K562 (cell line): ENCODE measurements around the gene PEDS1. TPM values are rescaled to one million over a fixed set of nuclear protein-coding genes. Genes with fewer than 3 reads are reported as not detected.

Source experiments
- HCFC1 ChIP-seq: IDR thresholded peaks from 2 replicates; pipeline ENCODE4 v1.6.1; 2012; ENCODE audit warnings: low read depth, low read length, improper control_type of control experiment
- KLF10 ChIP-seq: fragments of 250-450 bp; sonication (Bioruptor Pico); IDR thresholded peaks from 2 replicates; pipeline ENCODE4 v1.6.1; 2021; ENCODE audit warnings: matching md5 sums
- MIER1 ChIP-seq: fragments of 450-650 bp; IDR thresholded peaks from 2 replicates; pipeline ENCODE4 v1.6.1; 2016; ENCODE audit warnings: antibody characterized with exemption, mild to moderate bottlenecking, low read depth
- PHF20 ChIP-seq: fragments of 450-650 bp; IDR thresholded peaks from 2 replicates; pipeline ENCODE4 v1.6.1; 2018; ENCODE audit not compliant: partially characterized antibody
- PTRF ChIP-seq: fragments of 450-650 bp; IDR thresholded peaks from 2 replicates; pipeline ENCODE4 v1.6.1; 2016; ENCODE audit warnings: mild to moderate bottlenecking, missing genetic modification characterization, missing compliant biosample characterization
- RNF2 ChIP-seq: sonication (generic); IDR thresholded peaks from 2 replicates; pipeline ENCODE4 v1.6.1; 2016
- SREBF2 ChIP-seq: sonication (generic); formaldehyde crosslinking; IDR thresholded peaks from 2 replicates; pipeline ENCODE4 v1.4.0; 2020; ENCODE audit warnings: mild to moderate bottlenecking, missing genetic modification reagents
- TCF7L2 ChIP-seq: fragments of 150-350 bp; IDR thresholded peaks from 2 replicates; pipeline ENCODE4 v1.6.1; 2016; ENCODE audit warnings: low read depth, mild to moderate bottlenecking, low read length, moderate library complexity
- ZNF121 ChIP-seq: sonication (generic); formaldehyde crosslinking; conservative IDR thresholded peaks from 2 replicates; pipeline ENCODE4 v1.8.0; 2022; ENCODE audit warnings: missing genetic modification reagents
- ZNF75A ChIP-seq: fragments of 450-650 bp; formaldehyde crosslinking; IDR thresholded peaks from 2 replicates; pipeline ENCODE4 v1.4.0; 2020; ENCODE audit warnings: mild to moderate bottlenecking
- polyA plus RNA-seq, 8 experiments: library from polyadenylated mRNA; depleted of rRNA in 4 of 8; stranded (reverse) in 5 of 8; unstranded in 3 of 8; fragments of >200 nt; fragmentation: Nextera tagmentation in 2 of 8; fragmentation: Illumina TruSeq in 1 of 8; extraction: Ambion mirVana in 2 of 8; extraction: Trizol in 1 of 8; gene quantifications; 2 replicates each; pipeline versions ENCODE4 v1.2.1 to v1.2.3, GENCODE V29; 2011 to 2014; ENCODE audit warnings: inconsistent platforms in 1 of 8, missing spikeins in 1 of 8
- total RNA-seq, 7 experiments: library from RNA; depleted of rRNA in 6 of 7; stranded (reverse); fragments of >200 nt in 6 of 7; fragmentation: Illumina TruSeq in 2 of 7; extraction: Trizol in 2 of 7; gene quantifications; 2 replicates each; pipeline versions ENCODE4 v1.2.1 to v1.2.3, GENCODE V29; 2011 to 2021; ENCODE audit warnings: low replicate concordance in 1 of 7
- TF ChIP-seq, protein P1 (sequence below): fragments of 250-450 bp; sonication (Bioruptor Pico); IDR thresholded peaks from 2 replicates; pipeline ENCODE4 v1.4.0; 2020; ENCODE audit warnings: mild to moderate bottlenecking, moderate library complexity
- TF ChIP-seq, protein P2 (sequence below): fragments of 450-650 bp; IDR thresholded peaks from 2 replicates; pipeline ENCODE4 v1.6.1; 2016; ENCODE audit warnings: missing biosample characterization, missing genetic modification characterization
- TF ChIP-seq, protein P3 (sequence below): fragments of 250-450 bp; sonication (Bioruptor Pico); IDR thresholded peaks from 2 replicates; pipeline ENCODE4 v1.5.0; 2022; ENCODE audit warnings: mild to moderate bottlenecking
- TF ChIP-seq, protein P4 (sequence below), 2 experiments: fragments of 450-650 bp in 1 of 2; sonication (generic) in 1 of 2; formaldehyde crosslinking; conservative IDR thresholded peaks; 2 replicates each; pipeline versions ENCODE4 v1.4.0 to v1.8.1; 2020 to 2022; ENCODE audit warnings: mild to moderate bottlenecking in 1 of 2, missing genetic modification reagents in 1 of 2
- TF ChIP-seq, protein P5 (sequence below): sonication (generic); formaldehyde crosslinking; IDR thresholded peaks from 2 replicates; pipeline ENCODE4 v1.8.1; 2022; ENCODE audit warnings: missing genetic modification reagents
- TF ChIP-seq, protein P6 (sequence below): fragments of 250-450 bp; sonication (Bioruptor Pico); IDR thresholded peaks from 2 replicates; pipeline ENCODE4 v1.8.0; 2022; ENCODE audit warnings: inconsistent platforms, mild to moderate bottlenecking, moderate library complexity, borderline replicate concordance
- TF ChIP-seq, protein P7 (sequence below): conservative IDR thresholded peaks from 2 replicates; pipeline ENCODE4 v1.6.1; 2011; ENCODE audit warnings: low read depth, mild to moderate bottlenecking, low read length; ENCODE audit not compliant: control insufficient read depth

PEDS1 gene
- total and polyA plus RNA-seq, 9 of the 15 experiments (the other 6 are each of a cell fraction or from before 2014, with no cell fraction given), result 2.9 to 38.5 (median 24.2) TPM

DNA sequence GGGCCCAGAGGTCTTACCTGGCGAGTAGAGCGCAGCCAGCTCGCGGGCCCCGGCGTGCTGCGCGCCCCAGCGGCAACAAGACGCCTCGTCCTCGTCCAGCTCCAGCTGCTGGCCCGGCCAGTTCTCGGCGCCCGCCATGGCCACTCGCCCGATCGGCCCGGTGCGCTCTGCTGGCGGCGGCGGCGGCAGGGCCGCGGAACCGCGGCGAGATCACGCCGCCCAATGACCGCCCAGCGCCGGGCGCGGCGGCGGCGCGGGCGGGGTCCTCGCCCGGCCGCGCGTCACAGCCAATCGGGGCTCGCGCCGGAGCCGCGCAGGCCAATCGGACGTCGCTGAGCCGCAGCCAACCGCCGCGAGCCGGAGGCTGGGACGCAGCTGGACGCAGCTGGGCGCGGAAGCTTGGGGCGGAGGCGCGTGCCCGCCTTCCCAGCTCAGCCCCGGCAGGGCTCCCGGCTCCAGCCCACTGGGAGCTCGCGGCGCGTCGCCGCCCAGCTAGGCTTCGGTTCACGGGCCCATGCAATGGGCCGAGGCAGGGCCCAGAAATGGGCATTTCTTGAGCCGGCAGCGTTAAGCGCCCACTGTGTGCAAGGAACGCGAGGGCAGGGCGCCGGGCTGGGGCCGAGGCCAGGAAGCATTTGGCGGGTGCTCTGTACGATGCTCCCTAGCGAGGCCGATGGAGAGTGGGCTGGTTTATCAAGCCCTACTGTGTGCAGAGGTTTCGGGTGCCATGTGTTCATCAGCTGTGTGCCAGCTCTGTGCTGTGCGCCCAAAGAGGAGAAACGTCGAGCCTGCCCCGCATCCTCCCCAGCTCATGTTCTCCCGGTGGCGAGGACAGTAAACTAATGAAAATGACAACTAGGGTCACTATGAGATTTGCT lies at the start of gene PEDS1 (continued):
- peak; percentile 75 for TF ChIP-seq PHF20
- TF ChIP-seq PTRF, result no peak
- TF ChIP-seq, protein P1, sequence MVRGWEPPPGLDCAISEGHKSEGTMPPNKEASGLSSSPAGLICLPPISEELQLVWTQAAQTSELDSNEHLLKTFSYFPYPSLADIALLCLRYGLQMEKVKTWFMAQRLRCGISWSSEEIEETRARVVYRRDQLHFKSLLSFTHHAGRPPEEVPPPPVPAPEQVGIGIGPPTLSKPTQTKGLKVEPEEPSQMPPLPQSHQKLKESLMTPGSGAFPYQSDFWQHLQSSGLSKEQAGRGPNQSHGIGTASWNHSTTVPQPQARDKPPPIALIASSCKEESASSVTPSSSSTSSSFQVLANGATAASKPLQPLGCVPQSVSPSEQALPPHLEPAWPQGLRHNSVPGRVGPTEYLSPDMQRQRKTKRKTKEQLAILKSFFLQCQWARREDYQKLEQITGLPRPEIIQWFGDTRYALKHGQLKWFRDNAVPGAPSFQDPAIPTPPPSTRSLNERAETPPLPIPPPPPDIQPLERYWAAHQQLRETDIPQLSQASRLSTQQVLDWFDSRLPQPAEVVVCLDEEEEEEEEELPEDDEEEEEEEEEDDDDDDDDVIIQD (CRISPR knock-in tag), result 0 out of 2 replicates have a peak, but pooled peaks have one; percentile 75
- TF ChIP-seq, protein P2, sequence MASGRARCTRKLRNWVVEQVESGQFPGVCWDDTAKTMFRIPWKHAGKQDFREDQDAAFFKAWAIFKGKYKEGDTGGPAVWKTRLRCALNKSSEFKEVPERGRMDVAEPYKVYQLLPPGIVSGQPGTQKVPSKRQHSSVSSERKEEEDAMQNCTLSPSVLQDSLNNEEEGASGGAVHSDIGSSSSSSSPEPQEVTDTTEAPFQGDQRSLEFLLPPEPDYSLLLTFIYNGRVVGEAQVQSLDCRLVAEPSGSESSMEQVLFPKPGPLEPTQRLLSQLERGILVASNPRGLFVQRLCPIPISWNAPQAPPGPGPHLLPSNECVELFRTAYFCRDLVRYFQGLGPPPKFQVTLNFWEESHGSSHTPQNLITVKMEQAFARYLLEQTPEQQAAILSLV (tag), result no peak
- TF ChIP-seq, protein P3, sequence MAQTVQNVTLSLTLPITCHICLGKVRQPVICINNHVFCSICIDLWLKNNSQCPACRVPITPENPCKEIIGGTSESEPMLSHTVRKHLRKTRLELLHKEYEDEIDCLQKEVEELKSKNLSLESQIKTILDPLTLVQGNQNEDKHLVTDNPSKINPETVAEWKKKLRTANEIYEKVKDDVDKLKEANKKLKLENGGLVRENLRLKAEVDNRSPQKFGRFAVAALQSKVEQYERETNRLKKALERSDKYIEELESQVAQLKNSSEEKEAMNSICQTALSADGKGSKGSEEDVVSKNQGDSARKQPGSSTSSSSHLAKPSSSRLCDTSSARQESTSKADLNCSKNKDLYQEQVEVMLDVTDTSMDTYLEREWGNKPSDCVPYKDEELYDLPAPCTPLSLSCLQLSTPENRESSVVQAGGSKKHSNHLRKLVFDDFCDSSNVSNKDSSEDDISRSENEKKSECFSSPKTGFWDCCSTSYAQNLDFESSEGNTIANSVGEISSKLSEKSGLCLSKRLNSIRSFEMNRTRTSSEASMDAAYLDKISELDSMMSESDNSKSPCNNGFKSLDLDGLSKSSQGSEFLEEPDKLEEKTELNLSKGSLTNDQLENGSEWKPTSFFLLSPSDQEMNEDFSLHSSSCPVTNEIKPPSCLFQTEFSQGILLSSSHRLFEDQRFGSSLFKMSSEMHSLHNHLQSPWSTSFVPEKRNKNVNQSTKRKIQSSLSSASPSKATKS (CRISPR knock-in tag), result no peak
- TF ChIP-seq, protein P4, sequence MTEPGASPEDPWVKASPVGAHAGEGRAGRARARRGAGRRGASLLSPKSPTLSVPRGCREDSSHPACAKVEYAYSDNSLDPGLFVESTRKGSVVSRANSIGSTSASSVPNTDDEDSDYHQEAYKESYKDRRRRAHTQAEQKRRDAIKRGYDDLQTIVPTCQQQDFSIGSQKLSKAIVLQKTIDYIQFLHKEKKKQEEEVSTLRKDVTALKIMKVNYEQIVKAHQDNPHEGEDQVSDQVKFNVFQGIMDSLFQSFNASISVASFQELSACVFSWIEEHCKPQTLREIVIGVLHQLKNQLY (CRISPR knock-in tag; conservative IDR thresholded peaks at IDR 0.05), result no peak; a peak in 1 of 4 replicates
- TF ChIP-seq, protein P5, sequence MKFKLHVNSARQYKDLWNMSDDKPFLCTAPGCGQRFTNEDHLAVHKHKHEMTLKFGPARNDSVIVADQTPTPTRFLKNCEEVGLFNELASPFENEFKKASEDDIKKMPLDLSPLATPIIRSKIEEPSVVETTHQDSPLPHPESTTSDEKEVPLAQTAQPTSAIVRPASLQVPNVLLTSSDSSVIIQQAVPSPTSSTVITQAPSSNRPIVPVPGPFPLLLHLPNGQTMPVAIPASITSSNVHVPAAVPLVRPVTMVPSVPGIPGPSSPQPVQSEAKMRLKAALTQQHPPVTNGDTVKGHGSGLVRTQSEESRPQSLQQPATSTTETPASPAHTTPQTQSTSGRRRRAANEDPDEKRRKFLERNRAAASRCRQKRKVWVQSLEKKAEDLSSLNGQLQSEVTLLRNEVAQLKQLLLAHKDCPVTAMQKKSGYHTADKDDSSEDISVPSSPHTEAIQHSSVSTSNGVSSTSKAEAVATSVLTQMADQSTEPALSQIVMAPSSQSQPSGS (CRISPR knock-in tag), result no peak
- TF ChIP-seq, protein P6, sequence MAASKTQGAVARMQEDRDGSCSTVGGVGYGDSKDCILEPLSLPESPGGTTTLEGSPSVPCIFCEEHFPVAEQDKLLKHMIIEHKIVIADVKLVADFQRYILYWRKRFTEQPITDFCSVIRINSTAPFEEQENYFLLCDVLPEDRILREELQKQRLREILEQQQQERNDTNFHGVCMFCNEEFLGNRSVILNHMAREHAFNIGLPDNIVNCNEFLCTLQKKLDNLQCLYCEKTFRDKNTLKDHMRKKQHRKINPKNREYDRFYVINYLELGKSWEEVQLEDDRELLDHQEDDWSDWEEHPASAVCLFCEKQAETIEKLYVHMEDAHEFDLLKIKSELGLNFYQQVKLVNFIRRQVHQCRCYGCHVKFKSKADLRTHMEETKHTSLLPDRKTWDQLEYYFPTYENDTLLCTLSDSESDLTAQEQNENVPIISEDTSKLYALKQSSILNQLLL (CRISPR knock-in tag), result no peak
- TF ChIP-seq ZNF75A, result 0 out of 2 replicates have a peak, but pooled peaks have one; percentile 57
- TF ChIP-seq KLF10 (CRISPR knock-in tag), result no peak
- TF ChIP-seq, protein P7, sequence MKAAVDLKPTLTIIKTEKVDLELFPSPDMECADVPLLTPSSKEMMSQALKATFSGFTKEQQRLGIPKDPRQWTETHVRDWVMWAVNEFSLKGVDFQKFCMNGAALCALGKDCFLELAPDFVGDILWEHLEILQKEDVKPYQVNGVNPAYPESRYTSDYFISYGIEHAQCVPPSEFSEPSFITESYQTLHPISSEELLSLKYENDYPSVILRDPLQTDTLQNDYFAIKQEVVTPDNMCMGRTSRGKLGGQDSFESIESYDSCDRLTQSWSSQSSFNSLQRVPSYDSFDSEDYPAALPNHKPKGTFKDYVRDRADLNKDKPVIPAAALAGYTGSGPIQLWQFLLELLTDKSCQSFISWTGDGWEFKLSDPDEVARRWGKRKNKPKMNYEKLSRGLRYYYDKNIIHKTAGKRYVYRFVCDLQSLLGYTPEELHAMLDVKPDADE, result no peak; the same call in 1 of the 2 replicates
- TF ChIP-seq RNF2, result 0 out of 2 replicates have a peak, but pooled peaks have one; percentile 57
- TF ChIP-seq TCF7L2, result no peak
- TF ChIP-seq SREBF2 (CRISPR knock-in tag), result no peak
- no peak for TF ChIP-seq ZNF121
- no peak for TF ChIP-seq MIER1
- TF ChIP-seq HCFC1, result peak; percentile 22; the same call in 1 of the 2 replicates
